ENCODE data around the gene LCP2. TPM values are rescaled to one million over a fixed set of nuclear protein-coding genes. Genes with fewer than 3 reads are reported as not detected.

The LCP2 gene
- polyA plus RNA-seq, 3 donors, result 52.0 to 177 (median 89.5) TPM

DNA sequence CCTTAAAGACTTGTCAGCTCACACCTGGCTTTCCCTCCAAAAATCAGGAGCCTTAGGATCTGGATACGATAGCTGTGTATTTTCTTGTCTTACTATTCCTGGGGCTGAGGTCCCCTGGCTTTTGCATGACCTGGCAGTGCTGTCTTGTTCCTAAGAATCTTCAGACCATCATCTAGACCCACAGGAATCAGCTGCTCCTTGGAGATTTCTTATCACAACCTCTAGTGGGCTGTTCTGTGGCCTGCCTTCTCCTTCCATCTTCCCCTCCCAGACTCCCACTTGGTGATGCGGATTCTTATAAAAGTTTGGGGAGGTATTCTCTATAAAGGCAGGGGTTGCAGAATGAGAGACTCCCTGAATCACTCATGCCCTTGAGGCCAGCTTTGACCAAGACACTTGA, 21.4 kb downstream of the LCP2 start:
- H3K27ac ChIP-seq (ENCODE audit: low read depth in 1 of 2, low read length in 2 of 2), result peak overlapping the region in 1 of 2 donors; percentile 82
- peak overlapping the region; percentile 82 to 98 (median 89) for H3K27ac Mint-ChIP-seq
- DNase-seq, result no peak
- no peaks in the 10 kb centered on the region for H3K9me3 Mint-ChIP-seq
- no peak overlapping the region for H2AFZ ChIP-seq (ENCODE audit: insufficient read depth, low read depth, low read length, poor library complexity, severe bottlenecking)
- peaks cover 56 to 70% of the 10 kb centered on the region in 2 donors for H3K36me3 ChIP-seq (replicated peaks in 1 of 2; ENCODE audit: control insufficient read depth in 1 of 2, insufficient read depth in 2 of 2, low read length in 2 of 2)
- intact Hi-C loops (cut with micrococcal nuclease), result no loop called here
- H3K4me3 Mint-ChIP-seq, result peak overlapping the region in 1 of 2 donors; percentile 20
- H3K4me1 ChIP-seq (ENCODE audit: control insufficient read depth in 1 of 2, insufficient read depth in 2 of 2, low read length in 2 of 2), result peaks cover 64 to 74% of the 10 kb centered on the region in 2 donors
- H3K9ac ChIP-seq (ENCODE audit: insufficient read depth, low read length, poor library complexity, severe bottlenecking), result no peak overlapping the region
- peaks cover 86% of the 10 kb centered on the region for H3K79me2 ChIP-seq (ENCODE audit: insufficient read depth, low read length)
- H3K27me3 Mint-ChIP-seq (ENCODE audit: low read depth in 3 of 3), result no peaks in the 10 kb centered on the region
- H3K4me2 ChIP-seq (replicated peaks; ENCODE audit: extremely low read depth, low read length, poor library complexity, severe bottlenecking), result no peak overlapping the region
- no CpG with 5 or more reads among the region's 2 CpGs for WGBS (ENCODE audit: insufficient coverage)
- no peaks in the 10 kb centered on the region for H3K9me3 ChIP-seq (replicated peaks in 1 of 2; ENCODE audit: control insufficient read depth in 1 of 2, insufficient read depth in 1 of 2, low read length in 2 of 2)
- TF ChIP-seq, protein P1, sequence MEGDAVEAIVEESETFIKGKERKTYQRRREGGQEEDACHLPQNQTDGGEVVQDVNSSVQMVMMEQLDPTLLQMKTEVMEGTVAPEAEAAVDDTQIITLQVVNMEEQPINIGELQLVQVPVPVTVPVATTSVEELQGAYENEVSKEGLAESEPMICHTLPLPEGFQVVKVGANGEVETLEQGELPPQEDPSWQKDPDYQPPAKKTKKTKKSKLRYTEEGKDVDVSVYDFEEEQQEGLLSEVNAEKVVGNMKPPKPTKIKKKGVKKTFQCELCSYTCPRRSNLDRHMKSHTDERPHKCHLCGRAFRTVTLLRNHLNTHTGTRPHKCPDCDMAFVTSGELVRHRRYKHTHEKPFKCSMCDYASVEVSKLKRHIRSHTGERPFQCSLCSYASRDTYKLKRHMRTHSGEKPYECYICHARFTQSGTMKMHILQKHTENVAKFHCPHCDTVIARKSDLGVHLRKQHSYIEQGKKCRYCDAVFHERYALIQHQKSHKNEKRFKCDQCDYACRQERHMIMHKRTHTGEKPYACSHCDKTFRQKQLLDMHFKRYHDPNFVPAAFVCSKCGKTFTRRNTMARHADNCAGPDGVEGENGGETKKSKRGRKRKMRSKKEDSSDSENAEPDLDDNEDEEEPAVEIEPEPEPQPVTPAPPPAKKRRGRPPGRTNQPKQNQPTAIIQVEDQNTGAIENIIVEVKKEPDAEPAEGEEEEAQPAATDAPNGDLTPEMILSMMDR (IDR thresholded peaks at IDR 0.05), result no peak
- H4K20me1 ChIP-seq (ENCODE audit: insufficient read depth, low read length), result peaks cover 91% of the 10 kb centered on the region
- no peak overlapping the region for H3K4me3 ChIP-seq (replicated peaks in 1 of 3; ENCODE audit: low read depth in 2 of 3, low read length in 3 of 3)
- no peaks in the 10 kb centered on the region for H3K27me3 ChIP-seq (ENCODE audit: control insufficient read depth in 2 of 2, insufficient read depth in 2 of 2, low read length in 2 of 2)
- H3K4me1 Mint-ChIP-seq, result peaks cover 80% of the 10 kb centered on the region
- peaks cover 75 to 88% of the 10 kb centered on the region in 2 donors for H3K36me3 Mint-ChIP-seq

DNA sequence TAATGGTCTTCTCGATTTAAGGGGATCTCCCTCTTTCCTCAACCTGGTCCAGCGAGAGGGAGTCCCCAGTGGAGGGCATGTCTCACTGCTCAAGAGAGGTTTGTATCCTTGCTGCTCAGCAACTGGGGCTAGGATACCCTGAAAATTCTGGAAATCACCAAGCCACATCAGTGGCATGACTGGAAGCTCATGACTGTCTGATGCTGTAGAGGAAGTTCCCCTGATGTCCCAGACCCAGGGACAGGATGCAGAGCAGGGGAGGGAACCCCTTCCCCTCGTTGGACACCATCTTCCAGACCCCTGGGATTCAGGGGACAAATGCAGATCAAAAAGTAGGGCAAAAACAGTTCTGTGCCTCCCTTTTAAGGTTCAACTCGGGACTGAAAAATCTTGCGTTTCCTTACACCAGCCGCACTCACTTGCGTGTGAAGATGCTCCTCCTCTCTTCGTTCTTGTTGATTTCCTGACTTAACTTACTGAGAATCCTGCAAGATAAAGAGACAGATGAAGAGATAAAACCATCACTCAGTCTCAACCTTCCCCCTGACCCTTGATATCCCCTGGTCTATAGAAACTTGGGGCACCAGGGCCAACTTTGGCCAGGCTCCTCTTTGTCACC, 22.1 kb downstream of the LCP2 start:
- Mint-ChIP-seq H3K27ac (peak overlapping the region; percentile 50 to 98 (median 83)), H3K9me3 (no peaks in the 10 kb centered on the region), H3K36me3 (peaks cover 80 to 88% of the 10 kb centered on the region in 2 donors), H3K27me3 (ENCODE audit: low read depth in 3 of 3) (no peaks in the 10 kb centered on the region), H3K4me3 (no peak overlapping the region), H3K4me1 (peaks cover 80% of the 10 kb centered on the region)
- H3K4me3 ChIP-seq (replicated peaks in 1 of 3; ENCODE audit: low read depth in 2 of 3, low read length in 3 of 3), result no peak overlapping the region
- WGBS (ENCODE audit: insufficient coverage), result 80% methylated on average over 6 of the region's 8 CpGs
- peak in 2 of 3 donors; percentile 36 to 85 for DNase-seq
- peak overlapping the region; percentile 2 to 82 for H3K27ac ChIP-seq (ENCODE audit: low read depth in 1 of 2, low read length in 2 of 2)
- H3K36me3 ChIP-seq (replicated peaks in 1 of 2; ENCODE audit: control insufficient read depth in 1 of 2, insufficient read depth in 2 of 2, low read length in 2 of 2), result peaks cover 63 to 70% of the 10 kb centered on the region in 2 donors
- TF ChIP-seq, protein P1 (IDR thresholded peaks at IDR 0.05), result no peak
- no peak overlapping the region for H3K4me2 ChIP-seq (replicated peaks; ENCODE audit: extremely low read depth, low read length, poor library complexity, severe bottlenecking)
- no peak overlapping the region for H2AFZ ChIP-seq (ENCODE audit: insufficient read depth, low read depth, low read length, poor library complexity, severe bottlenecking)
- H3K9ac ChIP-seq (ENCODE audit: insufficient read depth, low read length, poor library complexity, severe bottlenecking), result no peak overlapping the region
- H3K79me2 ChIP-seq (ENCODE audit: insufficient read depth, low read length), result peaks cover 83% of the 10 kb centered on the region
- H4K20me1 ChIP-seq (ENCODE audit: insufficient read depth, low read length), result peaks cover 91% of the 10 kb centered on the region
- H3K27me3 ChIP-seq (ENCODE audit: control insufficient read depth in 2 of 2, insufficient read depth in 2 of 2, low read length in 2 of 2), result no peaks in the 10 kb centered on the region
- no peaks in the 10 kb centered on the region for H3K9me3 ChIP-seq (replicated peaks in 1 of 2; ENCODE audit: control insufficient read depth in 1 of 2, insufficient read depth in 1 of 2, low read length in 2 of 2)
- intact Hi-C loops (cut with micrococcal nuclease), result no loop called here
- peaks cover 64 to 74% of the 10 kb centered on the region in 2 donors for H3K4me1 ChIP-seq (ENCODE audit: control insufficient read depth in 1 of 2, insufficient read depth in 2 of 2, low read length in 2 of 2)
